ENCODE data around the gene EIF1.
"Not testable (repeated sequence)": the region's sequence is repeated elsewhere in the genome, so short reads cannot be mapped to it uniquely, and the experiment has no call there.

EIF1 gene

GRCh38 chr17:41700843-41701242, 12.2 kb downstream of the EIF1 start:
- not testable (repeated sequence) for DNase-seq (ENCODE audit: low read depth)

GRCh38 chr17:41702712-41703111, 14.0 kb downstream of the EIF1 start:
- no peak for DNase-seq (ENCODE audit: low read depth)

GRCh38 chr17:41705271-41705991, 16.7 kb downstream of the EIF1 start:
- no peak for DNase-seq (ENCODE audit: low read depth)

- no peak for DNase-seq (ENCODE audit: low read depth)
These were observed 19.4 kb downstream of the EIF1 start for GRCh38 chr17:41707803-41708669.

- no peak for DNase-seq (ENCODE audit: low read depth)
These were observed 21.9 kb downstream of the EIF1 start for GRCh38 chr17:41710472-41711090.

GRCh38 chr17:41711669-41712400, 23.1 kb downstream of the EIF1 start, which contains the start of gene GAST:
Gene GAST (plus strand): TSS chr17:41712331. CDS start chr17:41715437, 3,106 bp downstream.
- DNase-seq (ENCODE audit: low read depth): no peak

GRCh38 chr17:41717408-41718286, 29.0 kb downstream of the EIF1 start:
- DNase-seq (ENCODE audit: low read depth): no peak

- no peak for DNase-seq (ENCODE audit: low read depth)
These were observed 29.6 kb downstream of the EIF1 start for GRCh38 chr17:41718287-41718645.

GRCh38 chr17:41722231-41722630, 33.5 kb downstream of the EIF1 start:
- no peak for DNase-seq (ENCODE audit: low read depth)

GRCh38 chr17:41723801-41724475, 35.3 kb downstream of the EIF1 start:
- no peak for DNase-seq (ENCODE audit: low read depth)

GRCh38 chr17:41724476-41725050, 35.9 kb downstream of the EIF1 start:
- DNase-seq (ENCODE audit: low read depth): no peak

- DNase-seq (ENCODE audit: low read depth): no peak
These were observed 36.4 kb downstream of the EIF1 start for GRCh38 chr17:41725134-41725533.

GRCh38 chr17:41728056-41728455, 39.4 kb downstream of the EIF1 start:
- DNase-seq (ENCODE audit: low read depth): no peak

GRCh38 chr17:41730479-41730878, 41.8 kb downstream of the EIF1 start:
- no peak for DNase-seq (ENCODE audit: low read depth)

GRCh38 chr17:41731836-41732235, 43.2 kb downstream of the EIF1 start:
- DNase-seq (ENCODE audit: low read depth): no peak

- no peak for DNase-seq (ENCODE audit: low read depth)
These were observed 44.9 kb downstream of the EIF1 start for GRCh38 chr17:41733348-41734138.

GRCh38 chr17:41734139-41734948, 45.7 kb downstream of the EIF1 start, which contains the start of gene HAP1:
Gene HAP1 (minus strand): TSS chr17:41734643. CDS start chr17:41734634, 9 bp downstream.
- DNase-seq (ENCODE audit: low read depth): no peak

- no peak for DNase-seq (ENCODE audit: low read depth)
These were observed 46.2 kb downstream of the EIF1 start for GRCh38 chr17:41734949-41735313.
